CD4-positive, alpha-beta T cell treated with Interleukin-15 for 4 hours (primary cell): ENCODE measurements around the gene MBD3L1.

Experiments used
- DNase-seq: peaks from one replicate; pipeline ENCODE4 v3.0.0-alpha.2; 2020; ENCODE audit warnings: low spot score

MBD3L1 gene

GRCh38 chr19:8880868-8881488 lies 48.8 kb downstream of the MBD3L1 start:
- no peak for DNase-seq

GRCh38 chr19:8881512-8881911 lies 49.3 kb downstream of the MBD3L1 start:
- DNase-seq = no peak

- DNase-seq = no peak
Measured at GRCh38 chr19:8884416-8884815, 52.2 kb downstream of the MBD3L1 start.

- DNase-seq = no peak
Measured at GRCh38 chr19:8887364-8887763, 55.2 kb downstream of the MBD3L1 start.

DNA sequence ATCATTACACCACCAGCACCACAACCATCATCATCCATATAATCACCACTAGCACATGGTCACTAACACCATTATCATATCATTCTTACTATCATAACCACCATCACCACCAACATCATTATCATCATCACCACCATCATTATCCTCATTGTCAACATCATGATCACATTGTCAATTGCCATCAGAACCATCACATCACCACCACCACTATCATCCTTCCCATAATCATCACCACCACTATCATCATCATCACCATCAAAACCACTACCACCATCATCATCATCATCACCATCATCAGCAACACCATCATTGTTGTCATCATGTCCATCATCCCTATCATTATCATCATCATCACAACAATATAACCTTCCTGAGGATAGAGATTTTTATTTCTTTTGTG lies 58.1 kb downstream of the MBD3L1 start:
- no peak for DNase-seq
